ENCODE measurements around the gene OR13A1.
"Not testable (repeated sequence)": the region's sequence is repeated elsewhere in the genome, so short reads cannot be mapped to it uniquely, and the experiment has no call there.

Gene OR13A1

GRCh38 chr10:45280113-45280760, 35.2 kb downstream of the OR13A1 start:
- DNase-seq, result no peak

GRCh38 chr10:45279682-45280081, 35.7 kb downstream of the OR13A1 start:
- no peak for DNase-seq

GRCh38 chr10:45278860-45279498, 36.4 kb downstream of the OR13A1 start:
- DNase-seq, result no peak

GRCh38 chr10:45276146-45276545, 39.3 kb downstream of the OR13A1 start:
- DNase-seq, result not testable (repeated sequence)

- no peak for DNase-seq
Measured at GRCh38 chr10:45274364-45274763, 41.0 kb downstream of the OR13A1 start.

GRCh38 chr10:45267777-45268176, 47.6 kb downstream of the OR13A1 start:
- not testable (repeated sequence) for DNase-seq

- DNase-seq, result no peak
Measured at GRCh38 chr10:45265996-45266395, 49.4 kb downstream of the OR13A1 start.

GRCh38 chr10:45261946-45262345, 53.5 kb downstream of the OR13A1 start:
- no peak for DNase-seq

GRCh38 chr10:45261243-45261775, 54.1 kb downstream of the OR13A1 start:
- DNase-seq, result no peak

GRCh38 chr10:45260635-45261034, 54.8 kb downstream of the OR13A1 start:
- DNase-seq, result not testable (repeated sequence)

GRCh38 chr10:45259786-45260495, 55.5 kb downstream of the OR13A1 start:
- not testable (repeated sequence) for DNase-seq

- no peak for DNase-seq
Measured at GRCh38 chr10:45257600-45257999, 57.8 kb downstream of the OR13A1 start.

GRCh38 chr10:45256246-45256645, 59.2 kb downstream of the OR13A1 start:
- no peak for DNase-seq

- DNase-seq, result no peak
Measured at GRCh38 chr10:45255706-45256105, 59.7 kb downstream of the OR13A1 start.

- DNase-seq, result no peak
Measured at GRCh38 chr10:45254892-45255291, 60.5 kb downstream of the OR13A1 start.

- DNase-seq, result no peak
Measured at GRCh38 chr10:45253183-45253914, 62.1 kb downstream of the OR13A1 start.

Data from central memory CD4-positive, alpha-beta T cell (primary cell).